AG04450 (cell line): ENCODE measurements around the gene LINGO1. TPM values are rescaled to one million over a fixed set of nuclear protein-coding genes. Genes with fewer than 3 reads are reported as not detected.

ENCODE experiments used
- CTCF ChIA-PET: fragments of 300-600, 350-600 bp; formaldehyde crosslinking; extraction: SDS; loops from one replicate; lab custom pipeline; 2022; ENCODE audit warnings: antibody characterized with exemption, inconsistent platforms; lab: Charles Lee
- POLR2A ChIA-PET: fragments of 350-600 bp; formaldehyde crosslinking; extraction: SDS; loops from one replicate; lab custom pipeline; 2021; ENCODE audit warnings: antibody characterized with exemption, inconsistent platforms; lab: Yijun Ruan, JAX
- DNase-seq: peaks from one replicate; pipeline ENCODE4 v3.0.0-alpha.2; 2011; ENCODE audit warnings: low read depth, low spot score
- H3K27ac ChIP-seq: one replicate; pipeline ENCODE4 v1.5.1; 2012; ENCODE audit warnings: low read depth, low read length, control low read depth
- H3K27me3 ChIP-seq: one replicate; pipeline ENCODE4 v1.6.0; 2012; ENCODE audit warnings: low read length; ENCODE audit not compliant: control insufficient read depth, insufficient read depth
- H3K4me3 ChIP-seq: 2 replicates; pipeline ENCODE4 v1.5.1; 2011; ENCODE audit warnings: mild to moderate bottlenecking, low read depth, low read length, control low read depth
- H3K9me3 ChIP-seq: 2 replicates; pipeline ENCODE4 v1.5.1; 2012; ENCODE audit warnings: low read length; ENCODE audit not compliant: control insufficient read depth, insufficient read depth
- CTCF ChIP-seq: IDR thresholded peaks from 2 replicates; pipeline ENCODE4 v1.5.1; 2011; ENCODE audit warnings: low read depth, low read length, control low read depth, inconsistent platforms
- polyA plus RNA-seq: library from polyadenylated mRNA; depleted of rRNA; stranded (reverse); fragments of >200 nt; gene quantifications from 2 replicates; pipeline ENCODE4 v1.2.3, GENCODE V29; 2011

The LINGO1 gene
- polyA plus RNA-seq, 1 experiment: not detected

- no peak overlapping the region for H3K4me3 ChIP-seq
- TF ChIP-seq CTCF: no peak
- no peak overlapping the region for H3K27ac ChIP-seq
- DNase-seq: no peak
- POLR2A ChIA-PET: no interaction called here
- H3K9me3 ChIP-seq: no peaks in the 10 kb centered on the region; the same call in none of the 2 replicates
- H3K27me3 ChIP-seq: peaks cover 43% of the 10 kb centered on the region
- CTCF ChIA-PET: interaction anchor here (0.6 kb wide), 1 partner anchor 645 kb away, joined by 4 read pairs; no protein-coding TSS in a partner anchor
These were observed 48.0 kb downstream of the LINGO1 start for GRCh38 chr15:77584691-77585090.

GRCh38 chr15:77584201-77584600 lies 48.5 kb downstream of the LINGO1 start:
- Histone ChIP-seq H3K4me3 (no peak overlapping the region), H3K27me3 (peaks cover 43% of the 10 kb centered on the region), H3K27ac (no peak overlapping the region), H3K9me3 (no peaks in the 10 kb centered on the region; the same call in none of the 2 replicates)
- CTCF ChIA-PET: interaction anchor here (0.6 kb wide), 1 partner anchor 644 kb away, joined by 4 read pairs; no protein-coding TSS in a partner anchor
- POLR2A ChIA-PET: no interaction called here
- no peak for DNase-seq
- TF ChIP-seq CTCF: peak; percentile 31; the same call in 1 of the 2 replicates

- peaks cover 42% of the 10 kb centered on the region for H3K27me3 ChIP-seq
- H3K4me3 ChIP-seq: no peak overlapping the region
- TF ChIP-seq CTCF: no peak
- CTCF ChIA-PET: no interaction called here
- no peak overlapping the region for H3K27ac ChIP-seq
- no peaks in the 10 kb centered on the region; the same call in 1 of the 2 replicates for H3K9me3 ChIP-seq
- DNase-seq: no peak
- POLR2A ChIA-PET: no interaction called here
These were observed 49.9 kb downstream of the LINGO1 start for GRCh38 chr15:77582763-77583162.

- Histone ChIP-seq H3K9me3 (no peaks in the 10 kb centered on the region; the same call in 1 of the 2 replicates), H3K4me3 (no peak overlapping the region), H3K27ac (no peak overlapping the region), H3K27me3 (peaks cover 44% of the 10 kb centered on the region)
- ChIA-PET CTCF (no interaction called here), POLR2A (no interaction called here)
- TF ChIP-seq CTCF: no peak
- DNase-seq: no peak
These were observed 50.7 kb downstream of the LINGO1 start for GRCh38 chr15:77581896-77582569.

GRCh38 chr15:77580996-77581682 lies 51.6 kb downstream of the LINGO1 start:
- Histone ChIP-seq H3K9me3 (no peaks in the 10 kb centered on the region; the same call in 1 of the 2 replicates), H3K27me3 (peaks cover 49% of the 10 kb centered on the region), H3K27ac (no peak overlapping the region), H3K4me3 (no peak overlapping the region)
- no peak for TF ChIP-seq CTCF
- POLR2A ChIA-PET: no interaction called here
- CTCF ChIA-PET: no interaction called here
- DNase-seq: no peak
